Measurements from ENCODE around the gene ENSA. TPM values are rescaled to one million over a fixed set of nuclear protein-coding genes. Genes with fewer than 3 reads are reported as not detected.
"Not testable (repeated sequence)": the region's sequence is repeated elsewhere in the genome, so short reads cannot be mapped to it uniquely, and the experiment has no call there.

The ENSA gene
- polyA plus RNA-seq, 1 donor = 135 TPM

- not testable (repeated sequence) for H3K4me1 ChIP-seq (ENCODE audit: control insufficient read depth, insufficient read depth, low read length); DNase-seq; H3K27me3 ChIP-seq (ENCODE audit: control insufficient read depth, insufficient read depth, low read length); H3K27ac ChIP-seq (ENCODE audit: low read length); H3K9me3 ChIP-seq (ENCODE audit: control insufficient read depth, low read depth, low read length); H3K4me3 ChIP-seq (ENCODE audit: low read length)
- WGBS (ENCODE audit: insufficient coverage, low lambda C conversion rate) = 100% methylated on average over 2 of the region's 10 CpGs
- peaks cover 23% of the 10 kb centered on the region for H3K36me3 ChIP-seq (ENCODE audit: control insufficient read depth, insufficient read depth, low read length)
Observed at GRCh38 chr1:150654635-150655034, 25.2 kb upstream of the ENSA start.

- no CpG with 5 or more reads among the region's 1 CpG for WGBS (ENCODE audit: insufficient coverage, low lambda C conversion rate)
- H3K36me3 ChIP-seq (ENCODE audit: control insufficient read depth, insufficient read depth, low read length) = peaks cover 41% of the 10 kb centered on the region
- peaks cover 7% of the 10 kb centered on the region for H3K4me1 ChIP-seq (ENCODE audit: control insufficient read depth, insufficient read depth, low read length)
- peak; percentile 71 to 87 for DNase-seq
- no peaks in the 10 kb centered on the region for H3K9me3 ChIP-seq (ENCODE audit: control insufficient read depth, low read depth, low read length)
- no peak overlapping the region for H3K4me3 ChIP-seq (ENCODE audit: low read length)
- H3K27me3 ChIP-seq (ENCODE audit: control insufficient read depth, insufficient read depth, low read length) = no peaks in the 10 kb centered on the region
- peak overlapping the region; percentile 46 for H3K27ac ChIP-seq (ENCODE audit: low read length)
Observed at GRCh38 chr1:150650193-150650592, 20.8 kb upstream of the ENSA start.

GRCh38 chr1:150649441-150650075, 20.1 kb upstream of the ENSA start:
- no peak overlapping the region for H3K4me3 ChIP-seq (ENCODE audit: low read length)
- no peaks in the 10 kb centered on the region for H3K27me3 ChIP-seq (ENCODE audit: control insufficient read depth, insufficient read depth, low read length)
- H3K4me1 ChIP-seq (ENCODE audit: control insufficient read depth, insufficient read depth, low read length) = peaks cover 7% of the 10 kb centered on the region
- H3K9me3 ChIP-seq (ENCODE audit: control insufficient read depth, low read depth, low read length) = no peaks in the 10 kb centered on the region
- DNase-seq = no peak
- 86% methylated on average over 1 of the region's 5 CpGs for WGBS (ENCODE audit: insufficient coverage, low lambda C conversion rate)
- H3K27ac ChIP-seq (ENCODE audit: low read length) = peak overlapping the region; percentile 46
- peaks cover 41% of the 10 kb centered on the region for H3K36me3 ChIP-seq (ENCODE audit: control insufficient read depth, insufficient read depth, low read length)

GRCh38 chr1:150642296-150642695, 12.9 kb upstream of the ENSA start:
- Histone ChIP-seq H3K27ac (ENCODE audit: low read length) (no peak overlapping the region), H3K9me3 (ENCODE audit: control insufficient read depth, low read depth, low read length) (no peaks in the 10 kb centered on the region), H3K4me3 (ENCODE audit: low read length) (no peak overlapping the region), H3K36me3 (ENCODE audit: control insufficient read depth, insufficient read depth, low read length) (peaks cover 13% of the 10 kb centered on the region), H3K27me3 (ENCODE audit: control insufficient read depth, insufficient read depth, low read length) (no peaks in the 10 kb centered on the region), H3K4me1 (ENCODE audit: control insufficient read depth, insufficient read depth, low read length) (no peaks in the 10 kb centered on the region)
- DNase-seq = no peak
- no CpG with 5 or more reads among the region's 4 CpGs for WGBS (ENCODE audit: insufficient coverage, low lambda C conversion rate)

GRCh38 chr1:150641126-150641815, 11.9 kb upstream of the ENSA start:
- H3K4me1 ChIP-seq (ENCODE audit: control insufficient read depth, insufficient read depth, low read length); H3K36me3 ChIP-seq (ENCODE audit: control insufficient read depth, insufficient read depth, low read length); H3K9me3 ChIP-seq (ENCODE audit: control insufficient read depth, low read depth, low read length); H3K27me3 ChIP-seq (ENCODE audit: control insufficient read depth, insufficient read depth, low read length); H3K4me3 ChIP-seq (ENCODE audit: low read length); DNase-seq; H3K27ac ChIP-seq (ENCODE audit: low read length): not testable (repeated sequence)
- WGBS (ENCODE audit: insufficient coverage, low lambda C conversion rate) = 72% methylated on average over 3 of the region's 9 CpGs

- not testable (repeated sequence) for DNase-seq; H3K4me3 ChIP-seq (ENCODE audit: low read length); H3K27ac ChIP-seq (ENCODE audit: low read length); H3K4me1 ChIP-seq (ENCODE audit: control insufficient read depth, insufficient read depth, low read length); H3K27me3 ChIP-seq (ENCODE audit: control insufficient read depth, insufficient read depth, low read length); H3K36me3 ChIP-seq (ENCODE audit: control insufficient read depth, insufficient read depth, low read length); H3K9me3 ChIP-seq (ENCODE audit: control insufficient read depth, low read depth, low read length)
- no CpG with 5 or more reads among the region's 6 CpGs for WGBS (ENCODE audit: insufficient coverage, low lambda C conversion rate)
Observed at GRCh38 chr1:150638430-150638829, 9.0 kb upstream of the ENSA start.

- not testable (repeated sequence) for H3K4me3 ChIP-seq (ENCODE audit: low read length); H3K4me1 ChIP-seq (ENCODE audit: control insufficient read depth, insufficient read depth, low read length); H3K36me3 ChIP-seq (ENCODE audit: control insufficient read depth, insufficient read depth, low read length); DNase-seq; H3K27ac ChIP-seq (ENCODE audit: low read length); H3K27me3 ChIP-seq (ENCODE audit: control insufficient read depth, insufficient read depth, low read length); H3K9me3 ChIP-seq (ENCODE audit: control insufficient read depth, low read depth, low read length)
- 81% methylated on average over 4 of the region's 17 CpGs for WGBS (ENCODE audit: insufficient coverage, low lambda C conversion rate)
Observed at GRCh38 chr1:150634839-150635622, 5.6 kb upstream of the ENSA start.

- H3K27ac ChIP-seq (ENCODE audit: low read length) = peak overlapping the region; percentile 97
- WGBS (ENCODE audit: insufficient coverage, low lambda C conversion rate) = 0% methylated on average over 1 of the region's 9 CpGs
- H3K36me3 ChIP-seq (ENCODE audit: control insufficient read depth, insufficient read depth, low read length) = peaks cover 35% of the 10 kb centered on the region
- peaks cover 12% of the 10 kb centered on the region for H3K4me1 ChIP-seq (ENCODE audit: control insufficient read depth, insufficient read depth, low read length)
- H3K4me3 ChIP-seq (ENCODE audit: low read length) = peak overlapping the region; percentile 68
- DNase-seq = no peak
- H3K9me3 ChIP-seq (ENCODE audit: control insufficient read depth, low read depth, low read length) = no peaks in the 10 kb centered on the region
- no peaks in the 10 kb centered on the region for H3K27me3 ChIP-seq (ENCODE audit: control insufficient read depth, insufficient read depth, low read length)
Observed at GRCh38 chr1:150628766-150629114, 672 bp downstream of the ENSA start.

GRCh38 chr1:150627826-150628410, 1.5 kb downstream of the ENSA start:
- no peaks in the 10 kb centered on the region for H3K27me3 ChIP-seq (ENCODE audit: control insufficient read depth, insufficient read depth, low read length)
- peak overlapping the region; percentile 68 for H3K4me3 ChIP-seq (ENCODE audit: low read length)
- WGBS (ENCODE audit: insufficient coverage, low lambda C conversion rate) = 76% methylated on average over 3 of the region's 5 CpGs
- H3K36me3 ChIP-seq (ENCODE audit: control insufficient read depth, insufficient read depth, low read length) = peaks cover 41% of the 10 kb centered on the region
- no peaks in the 10 kb centered on the region for H3K9me3 ChIP-seq (ENCODE audit: control insufficient read depth, low read depth, low read length)
- H3K4me1 ChIP-seq (ENCODE audit: control insufficient read depth, insufficient read depth, low read length) = peaks cover 12% of the 10 kb centered on the region
- H3K27ac ChIP-seq (ENCODE audit: low read length) = no peak overlapping the region
- DNase-seq = no peak

- no peak overlapping the region for H3K27ac ChIP-seq (ENCODE audit: low read length)
- WGBS (ENCODE audit: insufficient coverage, low lambda C conversion rate) = no CpG with 5 or more reads among the region's 2 CpGs
- H3K4me1 ChIP-seq (ENCODE audit: control insufficient read depth, insufficient read depth, low read length) = peaks cover 12% of the 10 kb centered on the region
- H3K36me3 ChIP-seq (ENCODE audit: control insufficient read depth, insufficient read depth, low read length) = peaks cover 53% of the 10 kb centered on the region
- no peak for DNase-seq
- H3K27me3 ChIP-seq (ENCODE audit: control insufficient read depth, insufficient read depth, low read length) = no peaks in the 10 kb centered on the region
- no peaks in the 10 kb centered on the region for H3K9me3 ChIP-seq (ENCODE audit: control insufficient read depth, low read depth, low read length)
- H3K4me3 ChIP-seq (ENCODE audit: low read length) = no peak overlapping the region
Observed at GRCh38 chr1:150626150-150626549, 3.3 kb downstream of the ENSA start.

Measured in large intestine (tissue), 3 donors.